Calu3 (cell line): ENCODE results near the gene BRSK1. TPM values are rescaled to one million over a fixed set of nuclear protein-coding genes. Genes with fewer than 3 reads are reported as not detected.

Experiments
- BruUV-seq: library from RNA; stranded (reverse); fragments of 400-500 nt; replicated peaks from 2 replicates; lab custom pipeline; 2021; lab: Mats Ljungman, UMichigan
- CTCF ChIA-PET: fragments of 300-600 bp; sonication (Branson Sonifier 250); formaldehyde crosslinking; loops from one replicate; lab custom pipeline; 2022; ENCODE audit warnings: antibody characterized with exemption; lab: Charles Lee
- DNase-seq: peaks from one replicate; pipeline ENCODE4 v3.0.0; 2022
- H3K27ac Mint-ChIP-seq: one replicate; pipeline ENCODE4 v1.8.0; 2022; ENCODE audit warnings: mixed read lengths; ENCODE audit not compliant: unreplicated experiment
- H3K27me3 Mint-ChIP-seq: one replicate; pipeline ENCODE4 v1.8.0; 2022; ENCODE audit warnings: mixed read lengths; ENCODE audit not compliant: unreplicated experiment
- H3K36me3 Mint-ChIP-seq: one replicate; pipeline ENCODE4 v1.8.0; 2022; ENCODE audit warnings: mild to moderate bottlenecking, moderate library complexity, mixed read lengths; ENCODE audit not compliant: insufficient read depth, unreplicated experiment
- H3K4me1 Mint-ChIP-seq: one replicate; pipeline ENCODE4 v1.8.0; 2022; ENCODE audit warnings: mild to moderate bottlenecking, low read depth, mixed read lengths; ENCODE audit not compliant: unreplicated experiment
- H3K4me3 Mint-ChIP-seq: one replicate; pipeline ENCODE4 v1.8.0; 2022; ENCODE audit warnings: mild to moderate bottlenecking, low read depth, moderate library complexity, mixed read lengths; ENCODE audit not compliant: unreplicated experiment
- H3K9me3 Mint-ChIP-seq: one replicate; pipeline ENCODE4 v1.8.0; 2022; ENCODE audit warnings: low read depth, mixed read lengths; ENCODE audit not compliant: unreplicated experiment
- intact Hi-C: fragments of 100-400 bp; cut with micrococcal nuclease; formaldehyde crosslinking; loops from one replicate; pipeline ENCODE4 v1.10.0; 2022; ENCODE audit not compliant: unreplicated experiment
- total RNA-seq: library from RNA; stranded (reverse); gene quantifications from 2 replicates; pipeline ENCODE4 v1.2.3, GENCODE V29; 2022
- TF ChIP-seq, protein P1 (sequence below): fragments of 200-600 bp; IDR thresholded peaks from one replicate; pipeline ENCODE4 v1.8.0; 2022; ENCODE audit warnings: antibody characterized with exemption; ENCODE audit not compliant: unreplicated experiment

BRSK1 gene
- total RNA-seq, 1 experiment from 2014 or later: 3.8 TPM

DNA sequence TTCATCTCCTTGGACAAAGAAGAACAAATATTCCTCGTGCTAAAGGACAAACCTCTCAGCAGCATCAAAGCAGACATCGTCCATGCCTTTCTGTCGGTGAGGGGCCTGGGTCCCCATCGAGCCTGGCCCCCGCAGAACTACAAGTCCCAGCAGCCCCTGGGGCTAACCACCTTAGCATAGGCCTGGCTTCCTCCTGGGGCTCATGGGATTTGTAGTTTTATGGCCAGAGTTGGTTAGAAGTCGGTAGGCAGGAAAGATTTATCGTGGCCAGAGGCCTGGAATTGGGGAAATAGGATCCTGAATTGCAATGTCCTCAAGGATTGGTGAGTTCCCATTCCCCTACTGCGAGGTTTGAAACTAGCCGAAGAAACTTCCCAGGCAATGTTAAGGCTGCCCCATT lies 21.7 kb downstream of the BRSK1 start:
- Mint-ChIP-seq H3K9me3 (no peaks in the 10 kb centered on the region), H3K36me3 (peaks cover 11% of the 10 kb centered on the region), H3K27ac (no peak overlapping the region), H3K27me3 (peaks cover 11% of the 10 kb centered on the region), H3K4me3 (no peak overlapping the region), H3K4me1 (peaks cover 10% of the 10 kb centered on the region)
- BruUV-seq: no TSS peak
- intact Hi-C loops: no loop called here
- TF ChIP-seq, protein P1, sequence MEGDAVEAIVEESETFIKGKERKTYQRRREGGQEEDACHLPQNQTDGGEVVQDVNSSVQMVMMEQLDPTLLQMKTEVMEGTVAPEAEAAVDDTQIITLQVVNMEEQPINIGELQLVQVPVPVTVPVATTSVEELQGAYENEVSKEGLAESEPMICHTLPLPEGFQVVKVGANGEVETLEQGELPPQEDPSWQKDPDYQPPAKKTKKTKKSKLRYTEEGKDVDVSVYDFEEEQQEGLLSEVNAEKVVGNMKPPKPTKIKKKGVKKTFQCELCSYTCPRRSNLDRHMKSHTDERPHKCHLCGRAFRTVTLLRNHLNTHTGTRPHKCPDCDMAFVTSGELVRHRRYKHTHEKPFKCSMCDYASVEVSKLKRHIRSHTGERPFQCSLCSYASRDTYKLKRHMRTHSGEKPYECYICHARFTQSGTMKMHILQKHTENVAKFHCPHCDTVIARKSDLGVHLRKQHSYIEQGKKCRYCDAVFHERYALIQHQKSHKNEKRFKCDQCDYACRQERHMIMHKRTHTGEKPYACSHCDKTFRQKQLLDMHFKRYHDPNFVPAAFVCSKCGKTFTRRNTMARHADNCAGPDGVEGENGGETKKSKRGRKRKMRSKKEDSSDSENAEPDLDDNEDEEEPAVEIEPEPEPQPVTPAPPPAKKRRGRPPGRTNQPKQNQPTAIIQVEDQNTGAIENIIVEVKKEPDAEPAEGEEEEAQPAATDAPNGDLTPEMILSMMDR: no peak
- DNase-seq: peak; percentile 56
- CTCF ChIA-PET: no interaction called here

DNA sequence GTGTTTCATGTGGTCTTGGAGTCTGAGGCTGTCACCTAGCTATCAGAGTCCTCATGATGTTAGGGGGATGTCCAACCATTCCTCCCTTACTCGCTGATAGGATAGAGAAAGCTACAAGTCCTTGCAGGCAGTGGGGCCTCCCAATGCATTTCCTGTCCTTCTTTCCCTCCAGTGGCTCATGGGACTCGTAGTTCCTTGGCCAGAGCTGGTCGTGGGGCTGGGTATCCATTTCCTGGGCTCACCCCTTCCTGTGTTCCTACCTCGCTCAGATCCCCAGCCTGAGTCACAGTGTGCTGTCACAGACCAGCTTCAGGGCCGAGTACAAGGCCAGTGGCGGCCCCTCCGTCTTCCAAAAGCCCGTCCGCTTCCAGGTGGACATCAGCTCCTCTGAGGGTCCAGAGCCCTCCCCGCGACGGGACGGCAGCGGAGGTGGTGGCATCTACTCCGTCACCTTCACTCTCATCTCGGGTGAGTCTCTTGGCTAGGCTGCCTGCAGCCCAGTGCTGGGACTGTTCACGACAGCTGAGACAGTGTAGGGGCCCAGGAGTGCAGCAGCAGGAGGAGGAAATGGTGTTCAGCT lies 22.3 kb downstream of the BRSK1 start:
- intact Hi-C loops: no loop called here
- CTCF ChIA-PET: no interaction called here
- TF ChIP-seq, protein P1: no peak
- H3K36me3 Mint-ChIP-seq: peaks cover 11% of the 10 kb centered on the region
- BruUV-seq: no TSS peak
- no peak overlapping the region for H3K27ac Mint-ChIP-seq
- DNase-seq: no peak
- no peak overlapping the region for H3K4me3 Mint-ChIP-seq
- H3K4me1 Mint-ChIP-seq: peaks cover 10% of the 10 kb centered on the region
- H3K27me3 Mint-ChIP-seq: peaks cover 6% of the 10 kb centered on the region
- no peaks in the 10 kb centered on the region for H3K9me3 Mint-ChIP-seq

DNA sequence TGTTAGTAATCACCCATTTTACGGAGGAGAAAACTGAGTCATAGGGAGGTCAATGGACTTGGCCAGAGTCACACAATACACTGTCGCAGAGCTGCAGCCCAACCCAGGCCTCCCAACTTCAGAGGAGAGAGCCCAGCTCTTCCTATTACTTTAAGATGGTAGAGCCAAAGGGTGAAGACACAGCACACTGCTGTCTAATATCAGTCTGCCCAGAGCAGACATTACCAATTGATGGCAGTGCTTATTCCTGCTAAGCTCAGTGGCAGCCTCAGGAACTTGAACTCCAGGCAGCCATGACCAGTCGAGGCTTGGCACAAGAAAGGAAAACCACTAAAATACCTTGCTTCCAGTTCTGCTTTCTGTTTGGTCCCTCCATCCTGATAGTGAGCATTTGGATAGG lies 22.9 kb downstream of the BRSK1 start:
- Mint-ChIP-seq H3K36me3 (peaks cover 4% of the 10 kb centered on the region), H3K9me3 (no peaks in the 10 kb centered on the region), H3K4me3 (no peak overlapping the region), H3K27ac (no peak overlapping the region), H3K27me3 (no peaks in the 10 kb centered on the region), H3K4me1 (peaks cover 4% of the 10 kb centered on the region)
- no peak for DNase-seq
- CTCF ChIA-PET: no interaction called here
- BruUV-seq: no TSS peak
- intact Hi-C loops: no loop called here
- TF ChIP-seq, protein P1: no peak

DNA sequence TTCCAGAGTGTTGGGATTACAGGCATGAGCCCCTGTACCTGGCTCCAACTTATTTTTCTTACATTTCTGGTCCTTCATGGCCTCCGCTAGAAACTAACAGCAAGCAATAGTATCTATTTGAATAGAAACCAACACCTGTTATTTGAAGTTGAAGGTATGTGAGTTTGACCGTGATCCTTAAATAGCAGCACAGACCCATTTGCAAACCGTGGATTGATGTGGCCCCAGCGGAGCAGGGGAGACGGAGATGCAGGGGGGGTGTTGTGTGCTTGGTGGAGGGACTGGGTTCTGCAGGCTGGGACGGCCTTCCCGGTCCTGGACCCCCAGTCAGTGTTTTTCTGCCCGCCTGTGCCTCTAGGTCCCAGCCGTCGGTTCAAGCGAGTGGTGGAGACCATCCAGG lies 24.5 kb downstream of the BRSK1 start:
- no peaks in the 10 kb centered on the region for H3K36me3 Mint-ChIP-seq
- no TSS peak for BruUV-seq
- H3K9me3 Mint-ChIP-seq: no peaks in the 10 kb centered on the region
- DNase-seq: no peak
- TF ChIP-seq, protein P1: no peak
- H3K4me1 Mint-ChIP-seq: no peaks in the 10 kb centered on the region
- no peaks in the 10 kb centered on the region for H3K27me3 Mint-ChIP-seq
- H3K4me3 Mint-ChIP-seq: no peak overlapping the region
- H3K27ac Mint-ChIP-seq: no peak overlapping the region
- CTCF ChIA-PET: interaction anchor here (0.6 kb wide), 1 partner anchor 97 kb away, joined by 3 read pairs; no protein-coding TSS in a partner anchor
- intact Hi-C loops: no loop called here
